ENCODE results near the gene EMP2. TPM values are rescaled to one million over a fixed set of nuclear protein-coding genes. Genes with fewer than 3 reads are reported as not detected.

Gene EMP2
- total RNA-seq, 2 experiments from 2014 or later, result not detected

- Histone ChIP-seq H3K27me3 (ENCODE audit: control insufficient read depth in 1 of 2, insufficient read depth in 2 of 2, low read length in 2 of 2) (no peaks in the 10 kb centered on the region), H3K36me3 (ENCODE audit: insufficient read depth, low read length) (no peaks in the 10 kb centered on the region), H3K27ac (ENCODE audit: low read depth in 1 of 2, low read length in 2 of 2) (no peak overlapping the region), H3K4me3 (ENCODE audit: low read length) (no peak overlapping the region), H3K9me3 (ENCODE audit: control insufficient read depth in 1 of 2, insufficient read depth in 1 of 2, low read length in 2 of 2) (no peaks in the 10 kb centered on the region), H3K4me1 (ENCODE audit: insufficient read depth, low read length) (no peaks in the 10 kb centered on the region)
- Mint-ChIP-seq H3K36me3 (ENCODE audit: low read depth) (no peaks in the 10 kb centered on the region), H3K4me1 (ENCODE audit: low read depth) (no peaks in the 10 kb centered on the region), H3K27me3 (no peaks in the 10 kb centered on the region), H3K27ac (no peak overlapping the region), H3K4me3 (no peak overlapping the region), H3K9me3 (no peaks in the 10 kb centered on the region)
- DNase-seq, result no peak
- POLR2A ChIA-PET, result no interaction called here
- no peak for ATAC-seq (ENCODE audit: poor library complexity)
- CTCF ChIA-PET, result interaction anchor here (1.0 kb wide), 1 partner anchor 24 kb away, joined by 4 read pairs; no protein-coding TSS in a partner anchor
- intact Hi-C loops (cut with DNase I, micrococcal nuclease), result no loop called here
- TF ChIP-seq CTCF (IDR thresholded peaks at IDR 0.05), result no peak
Observed at GRCh38 chr16:10529895-10530669, 50.3 kb downstream of the EMP2 start.

GRCh38 chr16:10528635-10529034 lies 51.8 kb downstream of the EMP2 start:
- no peak overlapping the region for H3K27ac ChIP-seq (ENCODE audit: low read depth in 1 of 2, low read length in 2 of 2)
- no peaks in the 10 kb centered on the region for H3K9me3 ChIP-seq (ENCODE audit: control insufficient read depth in 1 of 2, insufficient read depth in 1 of 2, low read length in 2 of 2)
- H3K36me3 Mint-ChIP-seq (ENCODE audit: low read depth), result no peaks in the 10 kb centered on the region
- no peaks in the 10 kb centered on the region for H3K36me3 ChIP-seq (ENCODE audit: insufficient read depth, low read length)
- no peak overlapping the region for H3K4me3 ChIP-seq (ENCODE audit: low read length)
- TF ChIP-seq CTCF (IDR thresholded peaks at IDR 0.05), result no peak
- H3K27ac Mint-ChIP-seq, result no peak overlapping the region
- no peaks in the 10 kb centered on the region for H3K4me1 ChIP-seq (ENCODE audit: insufficient read depth, low read length)
- intact Hi-C loops (cut with DNase I, micrococcal nuclease), result no loop called here
- ChIA-PET POLR2A (no interaction called here), CTCF (no interaction called here)
- H3K4me3 Mint-ChIP-seq, result no peak overlapping the region
- H3K4me1 Mint-ChIP-seq (ENCODE audit: low read depth), result no peaks in the 10 kb centered on the region
- ATAC-seq (ENCODE audit: poor library complexity) (no peak), DNase-seq (no peak)
- H3K27me3 ChIP-seq (ENCODE audit: control insufficient read depth in 1 of 2, insufficient read depth in 2 of 2, low read length in 2 of 2), result no peaks in the 10 kb centered on the region
- no peaks in the 10 kb centered on the region for H3K9me3 Mint-ChIP-seq
- H3K27me3 Mint-ChIP-seq, result no peaks in the 10 kb centered on the region

GRCh38 chr16:10526962-10527361 lies 53.4 kb downstream of the EMP2 start:
- H3K9me3 ChIP-seq (ENCODE audit: control insufficient read depth in 1 of 2, insufficient read depth in 1 of 2, low read length in 2 of 2), result no peaks in the 10 kb centered on the region
- Mint-ChIP-seq H3K27me3 (no peaks in the 10 kb centered on the region), H3K9me3 (no peaks in the 10 kb centered on the region), H3K36me3 (ENCODE audit: low read depth) (no peaks in the 10 kb centered on the region), H3K4me3 (no peak overlapping the region), H3K27ac (no peak overlapping the region), H3K4me1 (ENCODE audit: low read depth) (peaks cover under 1% of the 10 kb centered on the region)
- DNase-seq (no peak), ATAC-seq (ENCODE audit: poor library complexity) (no peak)
- H3K36me3 ChIP-seq (ENCODE audit: insufficient read depth, low read length), result no peaks in the 10 kb centered on the region
- ChIA-PET POLR2A (no interaction called here), CTCF (no interaction called here)
- no peak overlapping the region for H3K27ac ChIP-seq (ENCODE audit: low read depth in 1 of 2, low read length in 2 of 2)
- no peaks in the 10 kb centered on the region for H3K4me1 ChIP-seq (ENCODE audit: insufficient read depth, low read length)
- no peaks in the 10 kb centered on the region for H3K27me3 ChIP-seq (ENCODE audit: control insufficient read depth in 1 of 2, insufficient read depth in 2 of 2, low read length in 2 of 2)
- no peak overlapping the region for H3K4me3 ChIP-seq (ENCODE audit: low read length)
- TF ChIP-seq CTCF (IDR thresholded peaks at IDR 0.05), result no peak
- intact Hi-C loops (cut with DNase I, micrococcal nuclease), result no loop called here
